ENCODE measurements around the gene CFAP410.

CFAP410 gene

DNA sequence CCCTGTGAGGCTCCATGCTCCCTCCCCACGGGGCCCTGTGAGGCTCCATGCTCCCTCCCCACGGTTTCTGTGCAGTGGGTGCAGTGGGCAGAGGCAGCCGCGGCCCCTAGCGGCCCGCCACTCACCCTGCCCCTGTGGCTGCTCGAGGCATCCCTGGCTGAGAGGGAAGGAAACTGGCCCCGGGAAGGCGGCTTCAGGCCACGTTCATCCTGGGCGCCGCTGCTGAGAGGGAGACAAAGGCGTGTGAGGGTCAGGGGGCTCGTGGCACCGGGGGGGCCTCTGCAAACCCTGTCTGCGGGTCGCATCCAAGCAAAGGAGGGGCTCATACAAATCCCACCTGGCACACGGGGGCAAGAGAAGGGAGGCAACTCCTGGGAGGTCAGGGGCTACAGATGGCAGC is 8.5 kb downstream of the CFAP410 start:
- no peak for DNase-seq

DNA sequence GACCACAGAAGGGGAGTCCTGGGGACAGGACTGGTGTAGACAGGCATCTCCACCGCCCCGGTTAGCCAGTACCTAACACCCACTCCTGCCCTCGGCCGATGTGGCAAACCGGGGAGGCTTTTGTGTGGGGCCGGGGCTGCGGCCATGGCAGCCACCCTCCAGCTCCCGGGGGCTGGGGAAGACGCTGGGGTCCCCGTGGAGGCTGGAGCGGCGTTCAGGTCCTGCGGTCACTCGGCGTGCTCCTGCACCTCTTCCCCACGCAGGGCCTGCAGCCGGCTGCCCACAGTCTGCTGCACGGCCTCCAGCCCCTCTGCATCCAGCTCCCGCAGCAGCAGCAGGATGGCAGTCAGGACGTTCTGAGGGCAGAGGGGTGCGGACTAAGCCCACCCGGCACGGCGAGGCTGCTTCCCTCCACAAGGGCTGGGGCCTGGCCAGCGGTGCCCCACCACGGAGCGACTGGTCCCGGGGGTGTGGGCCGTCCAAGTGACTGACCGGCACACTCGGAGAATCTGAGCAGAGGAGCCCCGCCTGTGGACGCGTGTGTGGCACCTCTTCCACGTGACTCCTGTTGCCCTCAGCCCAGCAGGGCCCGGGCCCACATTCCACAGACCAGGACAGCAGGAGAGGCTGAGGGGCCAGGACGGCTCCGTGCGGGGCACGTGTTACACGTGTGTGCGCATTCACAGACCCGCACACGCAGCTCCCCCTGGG is 9.1 kb downstream of the CFAP410 start:
- DNase-seq: no peak

DNA sequence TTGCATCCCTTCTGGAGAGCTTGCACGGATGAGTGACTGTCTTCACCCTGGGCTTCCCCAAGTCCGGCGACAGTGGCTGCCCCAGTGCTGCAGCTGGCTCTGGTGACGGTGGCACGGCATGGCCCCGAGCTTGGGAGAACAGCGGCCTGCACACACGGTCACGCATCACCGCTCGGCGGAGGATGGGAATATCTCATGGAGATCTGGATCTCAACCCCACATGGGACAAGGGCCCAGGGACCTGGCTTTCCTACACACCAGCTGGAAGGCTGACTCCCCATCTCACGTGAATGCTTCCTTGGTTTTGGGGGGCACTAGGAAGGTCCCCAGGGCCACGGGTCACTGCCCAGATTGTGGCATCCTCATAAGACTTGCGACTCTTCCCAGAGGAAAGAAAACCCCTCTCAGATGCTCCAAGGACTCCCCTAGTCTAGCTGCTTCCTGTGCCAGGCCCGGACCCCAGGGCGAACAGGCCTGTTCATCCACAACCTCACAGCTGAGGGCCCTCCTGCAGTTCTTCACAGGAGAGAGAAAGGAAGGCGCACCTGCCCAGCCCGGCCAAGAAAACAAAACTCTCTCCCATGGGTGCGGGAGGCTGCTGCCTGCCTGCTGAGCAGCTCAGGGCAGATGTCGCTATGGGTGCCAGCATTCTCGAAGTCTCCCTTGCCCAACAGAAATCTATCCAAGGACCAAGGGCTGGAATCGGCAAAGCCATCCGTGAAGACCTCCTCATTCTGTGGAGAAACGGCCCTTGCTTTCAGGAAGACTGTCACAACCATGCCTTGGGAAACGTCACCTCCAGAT is 9.9 kb downstream of the CFAP410 start:
- DNase-seq: peak in 2 of 14 donors; percentile 23 to 36

DNA sequence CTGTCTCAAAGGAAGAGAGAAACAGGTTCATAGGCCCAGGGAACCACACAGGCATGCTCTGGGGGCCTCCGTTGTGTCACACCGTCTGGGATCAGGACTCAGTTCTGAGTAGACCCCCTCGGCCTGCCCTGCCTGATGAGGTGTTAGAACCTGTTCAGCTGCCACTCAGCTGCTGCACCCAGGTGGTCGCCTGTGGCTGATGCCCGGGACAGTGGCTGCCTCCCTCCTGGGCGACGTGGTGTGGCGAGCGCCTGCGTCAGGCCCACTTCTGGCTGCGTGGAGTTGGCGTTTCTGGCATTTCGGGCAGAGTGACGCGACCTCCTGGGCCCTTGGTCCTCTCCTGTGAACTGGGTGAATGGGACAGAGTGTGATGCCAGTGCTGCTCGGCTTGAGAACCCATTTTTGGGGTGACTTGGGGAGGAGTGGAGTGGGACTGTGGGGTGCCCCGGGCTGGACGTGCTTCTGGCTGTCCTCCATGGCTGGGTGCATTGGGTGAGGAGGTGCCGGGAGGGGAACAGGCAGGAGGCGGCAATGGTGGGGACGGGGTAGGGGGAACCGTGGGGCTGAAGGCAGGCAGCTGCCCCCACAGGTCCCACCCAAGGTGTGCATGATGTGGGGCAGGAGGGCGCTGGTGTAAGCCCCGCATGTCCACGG is 10.8 kb downstream of the CFAP410 start:
- no peak for DNase-seq

DNA sequence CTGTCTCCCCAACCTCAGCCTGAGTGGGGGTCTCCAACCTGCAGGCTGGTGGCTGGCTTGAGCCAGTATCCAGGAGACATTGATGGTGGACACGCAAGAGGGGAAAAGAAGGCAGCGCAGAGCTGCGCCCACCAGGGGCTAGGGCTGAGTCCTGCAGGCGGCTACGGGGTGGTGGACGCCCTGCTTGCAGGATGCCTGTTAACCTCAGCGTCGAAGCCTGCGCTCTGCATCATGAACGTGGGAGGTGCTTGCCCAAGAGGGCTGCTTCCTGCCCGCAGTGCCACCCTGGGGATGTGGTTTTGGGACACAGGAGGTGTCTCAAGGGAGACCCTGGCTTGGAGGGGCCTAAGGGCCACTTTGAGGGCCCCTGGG is 11.6 kb downstream of the CFAP410 start:
- no peak for DNase-seq

DNA sequence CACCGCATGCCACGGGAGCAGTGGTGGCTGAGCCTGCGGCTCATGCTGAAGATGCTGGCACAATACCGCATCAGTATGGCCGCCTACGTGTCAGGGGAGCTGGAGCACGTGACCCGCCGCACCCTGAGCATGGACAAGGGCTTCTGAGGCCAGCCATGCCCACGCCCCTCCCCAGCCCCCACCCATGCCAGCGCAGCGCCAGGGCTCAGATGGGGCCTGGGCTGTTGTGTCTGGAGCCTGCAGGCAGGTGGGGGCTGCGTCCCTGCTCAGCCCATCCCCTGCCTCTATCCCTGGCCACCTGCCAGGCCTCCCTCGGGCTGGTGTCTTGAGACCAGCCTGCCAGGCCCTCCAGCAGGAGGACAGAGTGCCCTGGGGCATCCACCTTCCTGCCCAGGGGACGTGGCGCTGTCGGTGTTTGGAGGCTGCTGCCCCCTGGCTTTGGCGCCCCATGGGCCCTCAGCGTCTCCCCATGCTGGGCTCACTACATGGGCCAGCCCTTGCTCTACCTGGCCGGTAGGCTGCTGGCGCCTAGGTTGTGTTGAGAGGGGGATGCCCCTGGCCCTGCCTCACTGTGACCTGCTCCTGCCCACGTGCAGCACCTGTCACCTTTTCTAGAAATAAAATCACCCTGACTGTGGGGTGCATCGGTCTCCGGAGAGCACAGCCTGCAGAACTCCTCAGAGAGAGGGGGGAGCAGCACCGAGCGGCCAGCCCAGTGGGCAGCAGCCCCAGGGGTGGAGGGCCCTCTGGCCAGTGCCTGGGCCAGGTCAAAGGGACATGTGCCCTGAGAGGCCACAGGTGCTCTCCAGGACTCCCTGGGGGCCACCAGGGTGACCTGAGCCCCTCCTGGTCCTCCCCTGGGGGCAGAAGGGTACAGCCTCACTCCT is 12.2 kb downstream of the CFAP410 start:
- no peak for DNase-seq

DNA sequence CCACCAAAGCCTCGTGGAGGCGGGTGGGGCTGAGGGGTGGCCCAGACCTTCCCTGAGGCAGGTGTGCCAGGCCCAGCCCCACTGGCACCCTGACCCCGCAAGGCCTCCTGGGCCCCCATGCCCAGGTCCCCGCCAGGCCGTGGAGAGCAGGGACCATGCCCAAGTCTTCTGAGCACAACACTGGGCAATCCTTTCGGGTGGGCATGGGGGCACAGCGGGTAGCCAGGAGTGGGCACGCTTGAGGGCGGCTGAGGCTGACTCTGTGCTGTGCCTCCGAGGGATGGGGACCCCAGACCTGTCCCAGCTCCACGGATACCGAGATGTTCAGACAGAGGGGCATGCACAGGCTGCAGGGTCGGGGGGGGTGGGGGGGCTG is 12.9 kb downstream of the CFAP410 start:
- no peak for DNase-seq

DNA sequence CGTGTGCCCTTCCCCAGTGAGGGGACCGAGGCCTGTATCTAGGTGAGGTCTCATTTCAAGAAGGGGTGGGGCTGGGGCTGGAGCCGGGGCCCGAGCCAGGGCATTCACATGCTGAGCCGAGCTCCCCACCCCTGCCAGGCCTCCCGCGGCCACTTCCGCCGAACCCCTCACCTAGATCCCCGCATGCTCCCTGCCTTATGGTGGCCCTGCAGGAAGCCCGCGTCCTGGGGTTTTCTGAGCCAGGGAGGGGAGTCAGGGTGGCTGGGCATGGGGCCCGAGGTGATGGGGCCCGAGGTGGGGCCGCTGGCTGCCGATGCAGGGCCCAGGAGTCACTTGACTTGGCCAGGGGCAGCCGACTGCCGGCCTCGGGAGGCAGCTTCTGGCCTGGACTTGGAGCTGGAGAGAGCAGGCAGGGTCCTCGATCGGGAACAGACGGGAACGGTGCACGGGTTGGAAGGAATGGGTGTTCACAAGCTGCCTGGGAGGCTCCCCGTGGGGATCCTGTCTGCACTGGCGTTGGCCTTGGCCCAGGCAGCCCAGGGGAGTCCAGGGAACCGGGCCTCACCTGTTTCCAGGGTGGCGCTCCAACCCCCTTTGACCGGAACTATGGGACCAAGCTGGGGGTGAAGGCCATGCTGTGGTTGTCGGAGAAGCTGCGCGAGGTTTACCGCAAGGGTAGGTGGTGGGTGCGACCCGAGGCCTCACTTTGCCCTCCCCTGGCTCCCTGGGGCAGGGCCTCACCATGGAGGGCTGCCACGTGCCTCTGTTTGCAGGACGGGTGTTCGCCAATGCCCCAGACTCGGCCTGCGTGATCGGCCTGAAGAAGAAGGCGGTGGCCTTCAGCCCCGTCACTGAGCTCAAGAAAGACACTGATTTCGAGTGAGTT is 13.6 kb downstream of the CFAP410 start:
- no peak for DNase-seq

DNA sequence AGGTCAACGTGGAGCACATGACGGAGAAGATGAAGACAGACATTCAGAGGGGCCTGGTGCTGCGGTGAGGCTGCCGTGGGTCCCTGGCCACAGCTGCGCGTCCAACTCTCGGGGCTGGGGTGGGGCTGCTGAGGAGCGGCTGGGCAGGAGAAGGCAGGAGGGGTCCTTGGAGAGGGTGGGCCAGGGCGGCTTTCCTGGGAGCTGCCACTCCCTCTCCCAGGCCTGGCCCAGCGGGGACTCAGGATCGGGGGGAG is 14.4 kb downstream of the CFAP410 start:
- no peak for DNase-seq

DNA sequence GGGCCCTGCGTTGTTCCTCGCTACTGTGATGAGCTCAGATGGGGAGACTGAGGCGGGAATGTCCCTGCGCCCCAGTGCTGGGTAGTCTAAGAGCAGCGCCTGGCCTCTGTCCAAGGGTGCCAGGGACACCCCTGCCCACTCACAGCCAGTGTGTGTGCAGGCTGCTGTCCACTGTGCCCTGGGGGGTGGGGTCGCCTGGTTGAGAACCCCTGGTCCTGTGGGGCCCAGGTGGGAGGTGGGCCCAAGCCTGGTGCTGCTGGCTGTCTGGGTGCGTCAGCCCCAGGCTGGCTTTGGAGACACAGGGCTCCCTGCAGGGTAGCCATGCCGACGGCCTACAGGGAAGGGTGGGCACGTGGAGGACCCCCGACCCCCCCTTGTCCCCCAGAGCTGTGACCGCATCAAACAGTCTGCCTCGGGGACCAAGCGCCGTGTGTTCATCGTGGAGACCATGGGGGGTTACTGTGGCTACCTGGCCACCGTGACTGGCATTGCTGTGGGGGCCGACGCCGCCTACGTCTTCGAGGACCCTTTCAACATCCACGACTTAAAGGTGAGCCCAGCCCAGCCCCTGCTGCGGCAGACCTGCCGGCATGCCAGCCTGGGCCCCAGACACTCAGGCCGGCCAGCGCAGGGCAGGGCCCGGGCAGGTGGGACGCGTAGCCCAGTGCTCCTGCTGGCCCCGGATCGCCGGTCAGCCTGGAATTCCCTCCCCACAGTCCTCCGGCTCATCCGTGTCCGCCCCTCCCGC is 14.9 kb downstream of the CFAP410 start:
- DNase-seq: no peak

DNA sequence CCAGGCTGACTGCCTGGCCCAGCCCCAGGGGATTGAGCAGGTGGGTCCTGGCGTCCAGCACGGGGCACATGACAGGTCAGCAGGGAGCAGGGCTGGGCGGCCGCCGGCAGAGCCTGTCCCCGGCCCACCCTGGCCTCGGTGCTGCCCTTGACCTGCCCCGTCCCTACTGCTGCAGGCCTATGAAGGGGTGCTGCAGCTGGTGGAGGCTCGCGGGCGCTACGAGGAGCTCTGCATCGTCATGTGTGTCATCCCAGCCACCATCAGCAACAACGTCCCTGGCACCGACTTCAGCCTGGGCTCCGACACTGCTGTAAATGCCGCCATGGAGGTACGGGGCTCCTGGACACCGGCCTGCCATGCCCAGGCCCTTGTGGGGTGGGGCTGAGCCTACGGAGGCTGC is 15.6 kb downstream of the CFAP410 start:
- no peak for DNase-seq

DNA sequence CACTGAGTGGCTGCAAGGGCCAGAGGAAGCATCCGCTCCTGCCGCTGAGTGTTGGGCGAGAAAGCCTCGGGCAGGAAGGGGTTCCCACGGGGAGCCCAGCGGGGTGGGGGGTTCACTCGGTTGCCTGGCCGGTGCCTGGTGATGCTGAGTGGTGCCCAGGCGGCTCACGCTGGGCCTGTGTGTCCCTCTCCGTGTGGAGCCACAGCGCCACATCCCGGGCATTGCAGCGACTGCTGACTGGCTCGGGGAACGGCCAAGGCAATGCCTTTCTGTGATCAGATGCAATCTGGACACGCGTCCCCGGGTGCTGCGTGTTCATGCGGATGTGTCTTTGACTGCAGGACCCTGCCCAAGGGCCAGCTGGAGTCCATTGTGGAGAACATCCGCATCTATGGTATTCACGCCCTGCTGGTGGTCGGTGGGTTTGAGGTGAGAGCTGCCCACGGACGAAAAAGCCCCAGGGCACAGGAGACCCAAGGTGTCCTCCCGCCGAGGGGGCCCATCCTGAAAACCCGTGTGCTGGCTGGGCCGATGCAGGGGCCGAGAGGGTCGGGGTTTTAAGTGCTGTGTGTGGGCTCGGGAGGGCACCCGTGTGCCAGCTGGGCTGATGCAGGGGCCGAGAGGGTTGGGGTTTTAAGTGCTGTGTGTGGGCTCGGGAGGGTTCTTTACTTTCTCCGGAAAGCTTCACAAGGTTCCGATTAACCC is 16.4 kb downstream of the CFAP410 start:
- no peak for DNase-seq

DNA sequence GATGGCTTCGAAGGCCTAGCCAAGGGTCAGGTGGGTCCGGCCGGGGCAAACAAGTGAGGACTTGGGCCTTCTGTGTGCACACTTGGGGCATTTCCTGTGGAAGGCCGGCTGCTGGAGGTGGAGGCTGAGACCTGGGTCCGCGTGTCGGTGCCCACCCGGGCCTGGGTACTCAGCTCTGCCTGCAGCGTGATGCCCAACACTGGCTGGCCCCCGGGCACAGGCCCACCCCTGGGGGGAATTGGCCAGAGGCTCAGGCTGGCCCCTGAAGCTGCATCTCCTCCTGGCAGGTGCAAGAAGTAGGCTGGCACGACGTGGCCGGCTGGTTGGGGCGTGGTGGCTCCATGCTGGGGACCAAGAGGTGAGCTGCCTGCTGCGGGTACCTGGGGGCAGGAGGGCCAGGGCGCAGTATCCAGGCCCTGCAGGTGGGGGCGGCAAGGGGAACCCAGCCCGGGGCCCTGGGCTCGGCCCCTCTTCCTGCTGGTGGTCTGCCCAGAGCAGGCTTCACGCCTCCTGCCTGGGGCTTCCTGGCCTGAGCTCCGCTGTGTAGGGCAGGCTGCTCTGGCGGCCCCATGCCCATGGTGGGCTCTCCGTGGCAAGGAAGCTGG is 17.2 kb downstream of the CFAP410 start:
- DNase-seq: no peak

DNA sequence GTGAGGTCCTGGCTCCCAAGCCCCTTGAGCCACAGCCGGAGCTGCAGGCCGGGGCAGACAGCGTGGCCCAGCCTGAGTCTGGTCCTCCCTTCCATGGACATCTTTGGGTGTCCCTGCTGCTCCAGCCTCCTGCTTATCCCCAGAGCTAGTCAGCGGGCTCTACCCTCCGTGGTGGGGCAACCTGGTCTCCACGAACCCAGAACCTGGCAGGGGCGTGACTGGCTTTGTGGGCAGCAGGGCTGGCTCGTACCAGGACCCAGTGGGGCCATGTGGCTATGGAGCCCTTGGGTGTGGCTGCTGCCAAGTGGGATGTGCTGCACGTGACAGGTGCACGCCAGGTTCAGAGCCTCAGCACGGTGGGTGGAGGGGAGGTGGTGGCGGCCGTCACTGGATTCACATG is 18.3 kb downstream of the CFAP410 start:
- DNase-seq: no peak

DNA sequence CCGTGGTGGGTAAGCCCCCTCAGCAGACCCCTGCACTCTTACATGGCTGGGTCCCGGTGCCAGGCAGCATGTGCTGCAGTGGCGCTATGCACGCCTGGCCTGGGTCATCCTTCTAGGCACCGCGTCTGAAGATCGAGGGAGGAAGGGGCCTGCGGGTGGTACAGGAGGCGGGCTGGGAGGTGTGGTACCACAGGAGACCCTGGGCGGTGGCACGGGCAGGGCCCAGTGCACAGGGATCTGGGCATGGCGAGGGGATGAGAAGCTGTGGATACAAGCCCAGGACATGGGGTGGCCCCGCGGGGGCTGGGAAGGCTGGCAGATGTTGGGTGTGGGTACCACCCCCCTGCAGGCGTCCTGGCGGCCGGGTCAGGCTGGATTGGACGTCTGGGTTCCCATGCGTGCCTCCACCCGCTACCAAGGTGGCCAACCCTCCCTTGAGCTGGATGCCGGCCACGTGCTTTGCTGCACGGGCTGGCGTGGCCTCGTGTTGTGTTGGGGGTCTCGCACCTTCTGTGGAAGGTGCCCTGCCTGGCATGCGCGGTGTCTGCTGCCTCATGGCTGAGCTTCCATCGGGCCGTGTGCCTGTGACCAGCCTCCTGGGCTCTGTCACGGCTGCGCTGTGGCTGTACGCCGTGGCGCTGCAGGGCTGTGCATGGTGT is 19.7 kb downstream of the CFAP410 start:
- DNase-seq: no peak

DNA sequence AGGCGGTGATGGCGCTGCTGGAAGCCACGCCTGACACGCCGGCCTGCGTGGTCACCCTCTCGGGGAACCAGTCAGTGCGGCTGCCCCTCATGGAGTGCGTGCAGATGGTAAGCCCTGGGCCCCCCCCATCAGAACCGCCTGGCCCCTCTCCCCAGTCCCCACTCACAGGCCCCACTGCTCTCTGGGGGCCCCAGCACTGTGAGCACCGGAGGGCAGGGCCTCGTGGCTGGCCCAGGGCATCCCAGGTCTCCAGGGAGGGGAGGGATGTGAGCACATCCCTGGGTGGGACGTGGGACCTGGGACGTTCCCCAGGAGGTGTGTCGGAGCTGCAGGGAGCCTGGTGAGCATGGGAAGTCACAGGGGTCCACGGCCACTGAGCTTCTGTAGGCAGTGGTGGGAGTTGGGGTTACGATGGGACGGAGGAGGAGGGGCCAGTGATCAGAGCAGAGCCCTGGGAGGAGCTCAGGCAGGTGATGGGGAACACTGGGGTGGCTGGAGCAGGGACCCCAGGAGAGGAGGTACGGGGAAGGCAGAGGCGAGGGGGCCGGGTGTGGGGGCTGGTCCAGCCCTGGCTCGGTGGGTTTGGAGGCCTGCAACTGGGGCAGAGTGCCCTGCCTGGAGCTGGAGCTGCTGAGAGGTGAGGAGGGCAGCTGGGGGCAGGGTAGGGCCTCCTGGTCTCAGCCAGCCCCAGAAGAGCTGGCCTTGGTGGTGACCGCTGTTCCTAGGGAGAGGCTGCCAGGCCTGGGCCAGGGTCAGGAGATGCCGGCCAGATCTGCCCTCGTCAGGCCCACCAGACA is 20.5 kb downstream of the CFAP410 start:
- no peak for DNase-seq

DNA sequence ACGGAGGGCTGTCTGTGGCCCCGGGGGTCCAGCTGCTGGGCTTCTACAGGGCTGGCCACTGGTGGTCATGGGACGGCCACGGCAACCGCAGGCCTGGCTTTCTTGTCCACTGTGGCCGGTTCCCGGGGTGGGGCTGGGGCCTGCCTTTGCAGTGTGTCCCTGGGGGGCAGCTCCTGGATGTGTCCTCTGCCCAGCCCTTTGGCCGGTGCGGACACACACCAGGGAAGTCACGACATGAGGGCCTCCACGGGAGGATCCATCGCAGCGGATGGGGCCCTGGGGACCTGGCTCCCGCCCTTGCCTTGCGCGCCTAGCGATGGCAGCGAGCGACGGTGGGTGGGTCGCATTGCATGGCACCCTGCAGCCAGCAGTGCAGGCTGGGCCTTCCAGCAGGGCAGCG is 21.3 kb downstream of the CFAP410 start:
- DNase-seq: no peak

DNA sequence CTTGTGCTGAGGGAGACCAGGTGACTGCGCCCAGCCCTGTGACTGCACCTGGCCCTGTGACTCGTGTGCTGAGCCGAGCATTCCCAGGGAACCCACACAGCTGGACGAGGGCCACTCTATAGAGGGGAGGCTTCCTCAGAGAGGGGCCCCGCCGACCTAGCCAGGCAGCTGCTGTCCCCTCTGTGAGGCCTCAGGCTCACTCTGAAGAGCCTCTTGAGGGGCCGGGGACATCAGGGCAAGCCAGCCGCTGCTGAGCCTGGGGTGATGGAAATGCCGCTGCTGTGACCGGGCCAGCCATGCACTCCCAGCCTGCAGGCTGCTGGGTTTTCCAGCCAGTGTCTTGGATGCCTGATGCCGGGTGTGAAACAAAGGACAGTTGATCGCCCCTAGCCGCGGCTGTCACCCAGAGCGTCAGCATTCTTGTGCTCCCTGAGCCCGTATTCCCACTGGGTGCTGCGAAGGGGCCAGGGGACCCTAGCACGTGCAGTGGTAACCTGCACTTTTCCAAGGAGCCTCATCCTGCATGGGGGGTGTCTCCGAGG is 21.9 kb downstream of the CFAP410 start:
- DNase-seq: peak in 6 of 14 donors; percentile 19 to 49 (median 30)
